HL-60 (cell line): Measurements from ENCODE around the gene TOP1.
A peak's percentile ranks its signal among the peaks of the same experiment; 100 is the strongest.

ENCODE experiments used
- DNase-seq, 2 experiments: peaks; one replicate each; pipeline ENCODE4 v3.0.0-alpha.2; 2010 to 2020; ENCODE audit warnings: low read depth in 1 of 2, low spot score in 1 of 2
- H3K27ac ChIP-seq: fragments of 250-450 bp; sonication (Bioruptor Pico); replicated peaks from 2 replicates; pipeline ENCODE4 v1.5.1; 2020; ENCODE audit warnings: mild to moderate bottlenecking, moderate library complexity
- H3K27me3 ChIP-seq: fragments of 250-450 bp; sonication (Bioruptor Pico); 2 replicates; pipeline ENCODE4 v1.5.1; 2021; ENCODE audit warnings: mild to moderate bottlenecking, moderate library complexity; ENCODE audit not compliant: insufficient read depth, poor library complexity, severe bottlenecking
- H3K4me3 ChIP-seq: replicated peaks from 2 replicates; pipeline ENCODE4 v1.5.1; 2011; ENCODE audit warnings: mild to moderate bottlenecking, control low read depth, low read length; ENCODE audit not compliant: insufficient read depth
- CTCF ChIP-seq: IDR thresholded peaks from one replicate; pipeline ENCODE4 v1.5.1; 2011; ENCODE audit warnings: low read length, control low read depth, inconsistent platforms; ENCODE audit not compliant: insufficient read depth
- GABPA ChIP-seq: IDR thresholded peaks from 2 replicates; pipeline ENCODE4 v1.6.1; 2012; ENCODE audit warnings: low read depth
- POLR2AphosphoS5 ChIP-seq: IDR thresholded peaks from 2 replicates; pipeline ENCODE4 v1.6.1; 2012; ENCODE audit warnings: low read depth
- REST ChIP-seq: IDR thresholded peaks from 2 replicates; pipeline ENCODE4 v1.6.1; 2012; ENCODE audit warnings: low read depth; ENCODE audit not compliant: insufficient replicate concordance
- SPI1 ChIP-seq: IDR thresholded peaks from 2 replicates; pipeline ENCODE4 v1.6.1; 2012; ENCODE audit warnings: low read depth, mild to moderate bottlenecking, borderline replicate concordance

Gene TOP1

GRCh38 chr20:41142919-41143318 is 114.3 kb downstream of the TOP1 start:
- Histone ChIP-seq H3K27me3 (peaks cover 3% of the 10 kb centered on the region), H3K4me3 (no peak overlapping the region), H3K27ac (no peak overlapping the region)
- no peak for TF ChIP-seq CTCF
- TF ChIP-seq SPI1, result peak; percentile 87
- DNase-seq, result peak in 1 of 2 experiments; percentile 43

- no peak for DNase-seq
- no peak overlapping the region for H3K27ac ChIP-seq
- TF ChIP-seq SPI1, result no peak
- no peak for TF ChIP-seq REST
- no peak for TF ChIP-seq CTCF
- no peak for TF ChIP-seq GABPA
- no peak for TF ChIP-seq POLR2AphosphoS5
- no peaks in the 10 kb centered on the region for H3K27me3 ChIP-seq
- no peak overlapping the region for H3K4me3 ChIP-seq
Measured at GRCh38 chr20:41143354-41143753, 114.7 kb downstream of the TOP1 start.

- Histone ChIP-seq H3K4me3 (no peak overlapping the region), H3K27ac (no peak overlapping the region), H3K27me3 (no peaks in the 10 kb centered on the region)
- DNase-seq, result no peak
- TF ChIP-seq SPI1 (no peak), POLR2AphosphoS5 (no peak), CTCF (no peak), GABPA (no peak), REST (no peak)
Measured at GRCh38 chr20:41145317-41145716, 116.7 kb downstream of the TOP1 start.

- no peaks in the 10 kb centered on the region for H3K27me3 ChIP-seq
- DNase-seq, result no peak
- TF ChIP-seq SPI1, result no peak
- no peak for TF ChIP-seq CTCF
- H3K27ac ChIP-seq, result no peak overlapping the region
- H3K4me3 ChIP-seq, result no peak overlapping the region
Measured at GRCh38 chr20:41145821-41146620, 117.4 kb downstream of the TOP1 start.
